Ammon's horn (tissue), 1 donor: ENCODE data around the gene ANAPC10.
"Not testable (repeated sequence)": the region's sequence is repeated elsewhere in the genome, so short reads cannot be mapped to it uniquely, and the experiment has no call there.

Experiments
- DNase-seq: peaks from one replicate; pipeline ENCODE4 v3.0.0-alpha.2; 2016; ENCODE audit warnings: low spot score

The ANAPC10 gene

DNA sequence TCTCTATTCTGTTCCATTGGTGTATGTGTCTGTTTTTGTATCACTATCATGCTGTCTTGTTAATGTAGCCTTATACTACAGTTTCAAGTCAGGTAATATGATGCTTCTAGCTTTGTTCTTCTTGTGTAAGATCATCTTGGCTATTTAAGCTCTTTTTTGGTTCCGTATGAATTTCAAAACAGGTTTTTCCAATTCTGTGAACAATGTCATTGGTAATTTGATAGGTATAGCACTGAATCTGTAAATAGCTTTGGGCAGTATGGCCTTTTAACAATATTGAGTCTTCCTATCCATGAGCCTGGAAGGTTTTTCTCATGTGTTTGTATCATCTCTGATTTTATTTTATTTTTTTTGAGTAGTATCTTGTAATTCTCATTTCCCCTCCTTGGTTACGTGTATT, 94.3 kb downstream of the ANAPC10 start:
- no peak for DNase-seq

DNA sequence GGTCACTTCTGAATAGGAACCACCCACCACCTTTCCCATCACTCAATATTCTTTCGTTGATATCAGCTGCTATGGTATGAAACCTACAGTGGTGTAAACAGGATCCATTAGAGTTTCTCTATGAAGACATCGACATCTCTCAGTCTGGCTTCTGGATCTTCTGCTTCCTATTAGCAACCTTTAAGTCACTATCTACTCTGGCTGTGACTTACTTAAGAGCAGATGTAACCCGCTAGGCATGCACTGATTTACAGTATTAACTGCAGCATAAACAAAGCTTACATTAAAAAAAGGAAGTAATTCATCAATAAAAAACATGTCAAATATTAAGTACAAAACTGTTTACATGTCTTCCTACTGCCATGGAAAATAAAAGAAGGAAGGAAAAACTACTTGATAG, 96.4 kb downstream of the ANAPC10 start:
- no peak for DNase-seq

DNA sequence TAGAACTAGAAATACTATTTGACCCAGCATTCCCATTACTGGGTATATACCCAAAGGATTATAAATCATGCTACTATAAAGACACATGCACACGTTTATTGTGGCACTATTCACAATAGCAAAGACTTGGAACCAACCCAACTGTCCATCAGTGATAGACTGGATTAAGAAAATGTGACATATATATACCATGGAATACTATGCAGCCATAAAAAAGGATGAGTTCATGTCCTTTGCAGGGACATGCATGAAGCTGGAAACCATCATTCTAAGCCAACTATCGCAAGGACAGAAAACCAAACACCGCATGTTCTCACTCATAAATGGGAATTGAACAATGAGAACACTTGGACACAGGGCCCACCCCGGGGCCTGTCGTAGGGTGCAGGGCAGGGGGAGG, 97.3 kb downstream of the ANAPC10 start:
- DNase-seq = not testable (repeated sequence)

DNA sequence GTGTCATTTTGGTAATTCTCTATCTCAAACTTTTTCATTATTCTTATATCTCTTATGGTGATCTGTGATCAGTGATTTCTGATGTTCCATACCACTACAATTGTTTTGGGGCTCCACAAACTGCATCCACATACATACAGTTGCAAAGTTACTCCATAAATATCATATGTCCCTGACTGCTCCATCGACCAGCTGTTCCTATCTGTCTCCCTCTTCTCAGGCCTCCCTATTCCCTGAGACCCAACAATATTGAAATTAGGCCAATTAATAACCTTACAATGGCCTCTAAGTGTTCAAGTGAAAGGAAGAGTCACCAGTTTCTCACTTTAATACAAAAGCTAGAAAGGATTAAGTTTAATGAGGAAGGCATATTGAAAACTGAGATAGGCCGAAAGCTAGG, 108.7 kb downstream of the ANAPC10 start:
- no peak for DNase-seq

DNA sequence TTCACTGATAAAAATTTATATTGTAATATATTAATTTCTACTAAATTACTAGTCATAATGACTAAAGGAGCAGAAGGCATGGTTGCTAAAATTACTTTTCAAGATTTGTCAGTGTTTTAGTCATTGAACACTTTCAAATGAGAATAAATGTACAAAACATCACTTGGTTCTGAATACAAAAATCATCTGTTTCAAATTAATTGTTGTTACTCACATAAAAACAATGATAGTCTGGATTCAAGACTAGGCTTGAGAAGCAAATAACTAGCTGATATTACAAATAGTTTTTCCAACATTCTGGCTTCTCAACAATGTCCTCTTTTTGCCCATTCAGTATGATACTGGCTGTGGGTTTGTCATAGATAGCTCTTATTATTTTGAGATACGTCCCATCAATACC, 112.5 kb downstream of the ANAPC10 start:
- no peak for DNase-seq

DNA sequence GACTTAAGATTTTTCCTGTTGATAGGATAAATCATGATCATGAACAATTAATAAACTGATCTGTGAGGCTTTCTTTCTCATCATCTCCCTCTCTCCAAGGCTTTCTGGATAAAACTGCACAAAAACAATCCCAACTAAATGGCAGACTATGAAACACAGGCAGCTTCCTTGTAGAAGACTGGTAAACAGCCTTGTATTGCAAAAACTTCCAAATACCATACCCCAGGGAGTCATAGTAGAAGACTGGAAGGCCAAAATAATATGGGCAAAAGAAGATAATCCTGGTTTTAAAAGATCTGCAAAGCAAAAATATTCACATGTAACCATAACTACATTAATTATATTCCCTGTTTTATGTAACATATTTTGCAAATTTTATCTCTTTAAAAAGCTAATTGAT, 113.0 kb downstream of the ANAPC10 start:
- DNase-seq = no peak

DNA sequence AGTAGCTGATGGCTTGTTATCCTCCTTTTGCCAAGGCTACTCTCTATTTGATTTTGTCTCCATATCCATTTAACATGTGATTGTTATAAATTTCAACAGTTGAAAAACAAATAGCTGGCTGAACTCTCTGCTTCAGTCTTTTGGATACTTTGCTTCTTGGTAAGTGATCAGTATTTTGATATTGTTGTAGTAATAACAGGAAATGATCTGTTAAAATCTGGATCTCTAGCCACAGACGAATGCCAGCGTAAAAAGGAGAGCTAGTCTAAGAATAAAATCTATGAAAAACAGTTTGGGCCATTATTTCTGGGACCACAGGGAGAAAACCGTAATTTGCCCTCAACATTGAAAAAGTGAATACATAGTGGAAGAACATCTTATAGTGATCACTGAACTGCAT, 113.8 kb downstream of the ANAPC10 start:
- no peak for DNase-seq

DNA sequence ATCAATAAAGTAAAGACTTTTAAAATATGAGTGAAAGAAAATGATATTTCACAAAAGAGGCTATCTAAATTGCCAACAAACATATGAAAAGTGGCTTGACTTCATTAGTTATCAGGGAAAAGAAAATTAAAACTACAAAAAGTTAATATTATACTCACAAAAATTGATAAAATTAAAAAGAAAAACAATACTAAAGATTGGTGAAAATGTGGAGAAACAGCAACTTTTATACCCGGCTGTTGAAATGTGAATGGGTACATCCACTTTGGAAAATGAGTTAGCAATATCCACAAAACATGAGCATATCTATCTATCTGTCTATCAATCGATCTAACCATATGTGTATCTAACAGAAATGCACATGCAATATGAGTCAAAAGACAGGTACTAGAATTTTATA, 122.3 kb downstream of the ANAPC10 start:
- DNase-seq = no peak

DNA sequence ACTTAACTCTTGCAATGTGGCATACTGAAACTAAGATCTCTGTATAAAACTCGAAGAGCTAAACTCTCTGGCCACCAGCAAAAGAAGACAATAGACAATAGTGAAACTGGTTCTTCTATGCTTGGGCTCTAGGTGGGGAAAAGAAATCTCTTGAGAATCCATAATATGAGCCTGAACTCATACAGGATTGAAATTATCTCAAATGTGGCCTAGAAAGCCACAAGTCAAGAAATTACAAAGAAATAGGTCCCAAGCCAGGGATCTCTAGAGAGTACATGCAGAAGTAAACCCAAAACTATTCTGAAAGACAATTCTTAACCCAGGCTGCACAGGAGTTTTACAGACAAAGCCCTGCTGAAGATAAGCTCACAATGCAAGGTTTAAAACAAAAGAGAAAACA, 127.4 kb downstream of the ANAPC10 start:
- no peak for DNase-seq

DNA sequence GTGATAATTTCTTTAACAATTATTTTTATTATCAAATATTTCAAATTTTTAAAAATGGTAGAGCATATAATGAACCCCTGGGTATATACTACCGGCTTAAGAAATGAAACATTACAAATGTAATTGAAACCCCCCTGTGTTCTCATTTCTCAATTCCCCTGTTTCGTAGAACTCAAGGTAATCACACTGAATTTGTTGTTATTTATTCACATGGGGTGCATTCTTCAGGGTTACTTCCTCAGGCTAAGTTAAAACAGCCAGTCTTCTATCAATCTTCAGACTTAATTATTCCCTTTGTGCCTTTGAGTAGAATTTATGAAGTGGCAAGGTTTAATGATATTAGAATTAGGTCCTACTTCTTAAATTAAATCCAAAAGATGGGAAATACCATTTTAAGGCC, 128.2 kb downstream of the ANAPC10 start:
- DNase-seq = no peak

DNA sequence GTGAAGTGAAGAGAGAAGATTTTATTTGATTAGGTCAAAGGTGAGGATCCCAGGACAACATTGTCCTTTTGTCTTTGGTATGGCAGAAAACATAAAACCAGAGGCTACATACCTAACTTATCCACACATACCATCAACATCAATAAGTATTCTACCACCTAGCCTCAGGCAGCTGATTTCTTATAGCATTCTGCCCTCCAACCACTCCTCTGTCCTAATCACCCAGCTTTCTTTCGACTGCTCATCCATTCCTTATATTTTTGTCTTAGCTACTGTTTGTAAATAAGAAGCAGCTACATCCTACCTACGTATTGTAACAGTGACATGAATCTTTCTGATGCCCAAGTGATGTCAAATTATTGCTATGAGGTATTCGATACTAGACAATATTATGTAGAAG, 129.4 kb downstream of the ANAPC10 start:
- DNase-seq = no peak

DNA sequence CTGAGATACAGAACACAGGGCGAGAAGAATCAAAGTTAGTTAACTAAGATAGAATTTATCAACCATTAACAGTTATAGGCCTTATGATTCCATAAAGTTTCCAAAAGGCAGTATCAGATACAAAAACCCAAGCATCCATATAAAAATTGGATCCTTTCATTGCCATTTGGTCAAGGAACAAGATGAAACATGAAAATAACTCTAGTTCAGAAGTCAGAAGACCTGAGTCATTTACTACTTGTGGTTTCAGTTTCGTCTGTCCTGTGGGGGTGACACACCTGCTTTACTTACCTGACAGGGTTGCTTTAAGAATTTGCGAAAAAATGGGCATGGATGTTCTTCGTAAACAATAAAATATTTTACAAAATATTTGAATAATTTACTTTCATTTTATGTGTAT, 130.8 kb downstream of the ANAPC10 start:
- DNase-seq = no peak

DNA sequence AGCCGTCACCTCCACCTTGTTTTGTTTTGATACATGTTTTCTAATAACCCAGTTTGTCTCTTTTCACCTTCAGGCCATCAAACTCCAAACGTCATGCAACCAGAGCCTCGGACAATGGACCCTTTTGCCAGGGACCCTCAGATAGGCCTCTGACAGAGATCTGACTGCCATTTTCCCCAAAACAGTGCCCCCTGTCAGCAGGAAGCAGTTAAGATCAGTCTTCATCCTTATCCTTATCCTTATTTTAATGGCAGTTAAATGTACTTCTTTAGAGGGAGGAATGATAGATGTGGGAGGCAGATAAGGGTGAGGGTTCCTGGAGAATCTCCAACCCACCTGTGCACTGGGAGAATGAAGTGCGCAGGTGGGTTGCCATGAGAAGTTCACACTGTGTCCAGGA, 135.7 kb downstream of the ANAPC10 start:
- no peak for DNase-seq

DNA sequence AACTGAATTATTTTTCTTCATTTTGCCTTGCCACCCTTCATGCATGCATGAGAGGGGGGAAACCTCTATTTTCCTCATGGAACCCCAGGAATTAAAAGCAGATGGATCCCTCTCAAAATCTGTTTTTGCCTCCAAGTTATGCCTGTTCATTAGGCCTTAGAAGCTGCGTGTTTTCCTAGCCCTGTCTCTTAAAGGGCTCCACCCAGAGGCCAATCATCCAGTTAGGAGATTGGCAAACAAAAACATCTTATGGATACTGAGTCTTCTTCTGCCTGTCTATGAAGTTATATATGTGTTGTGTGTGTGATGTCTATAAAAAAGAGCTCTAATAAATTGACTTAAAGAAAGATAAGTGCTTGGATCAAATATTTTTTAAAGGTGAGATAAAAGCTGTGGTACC, 142.9 kb downstream of the ANAPC10 start:
- DNase-seq = no peak

DNA sequence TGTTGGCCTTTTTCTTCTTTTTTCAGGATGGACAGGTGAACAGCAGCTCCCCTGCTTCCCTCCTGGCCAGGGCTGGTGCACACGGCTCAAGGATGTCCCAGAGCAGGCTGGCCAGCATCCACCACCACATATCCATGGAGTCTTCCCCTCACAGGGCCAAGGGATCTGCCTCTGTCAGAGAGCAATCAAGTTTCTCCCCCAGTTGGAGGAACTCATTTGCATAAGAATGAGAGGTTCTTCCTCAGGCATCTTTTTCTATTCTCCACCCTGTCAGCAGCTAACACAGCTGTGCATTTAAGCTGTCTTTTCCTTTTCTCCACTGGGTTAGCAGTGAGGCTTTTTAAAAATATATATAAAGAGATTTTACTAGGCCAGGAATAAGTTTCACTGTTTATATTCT, 143.8 kb downstream of the ANAPC10 start:
- no peak for DNase-seq

DNA sequence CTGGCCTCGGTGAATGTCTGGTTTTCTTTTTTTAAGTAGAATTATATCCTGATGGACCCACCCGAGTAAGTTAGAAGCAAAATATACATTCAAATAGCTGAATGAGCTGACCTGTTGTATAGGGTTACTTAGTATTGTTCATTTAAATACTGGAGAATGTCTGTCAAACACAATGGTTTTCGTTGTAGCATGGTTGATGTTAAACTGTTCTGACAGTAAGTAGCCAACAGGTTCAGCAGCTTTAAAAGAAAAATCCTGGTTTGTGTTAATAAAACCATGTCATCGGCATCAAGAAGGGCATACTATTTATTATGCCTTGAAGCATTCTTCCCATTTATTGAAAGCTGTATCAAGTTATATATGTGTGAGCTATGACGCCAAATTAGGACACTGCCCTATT, 149.6 kb downstream of the ANAPC10 start:
- DNase-seq = no peak

DNA sequence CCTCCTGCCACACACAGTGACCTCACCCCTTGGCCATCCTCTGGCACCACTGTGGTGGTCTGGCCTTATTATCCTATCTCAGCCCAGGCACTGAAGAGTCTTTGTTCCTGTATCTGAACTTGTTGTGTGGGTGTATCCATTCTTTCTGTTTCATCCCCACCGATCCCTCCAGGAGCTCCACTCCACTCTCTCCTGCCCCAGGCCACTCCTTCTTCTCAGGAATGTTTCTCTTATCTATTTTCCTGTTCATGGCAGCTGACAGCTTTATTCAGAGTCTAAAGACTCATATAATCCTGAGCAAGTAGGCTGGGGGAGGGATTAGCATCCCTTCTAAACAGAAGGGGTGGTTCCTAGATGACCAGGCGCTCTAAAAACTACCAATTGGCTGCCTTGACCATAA, 150.0 kb downstream of the ANAPC10 start:
- DNase-seq = no peak
